SK-N-SH (cell line): ENCODE results near the gene COPE. TPM values are rescaled to one million over a fixed set of nuclear protein-coding genes. Genes with fewer than 3 reads are reported as not detected.

Source experiments
- CTCF ChIA-PET: fragments of 300-600, 350-600 bp; formaldehyde crosslinking; extraction: SDS; loops from one replicate; lab custom pipeline; 2021; lab: Yijun Ruan, JAX
- POLR2A ChIA-PET: fragments of 350-600 bp; sonication (Branson Sonifier 250); formaldehyde crosslinking; extraction: SDS; loops from one replicate; lab custom pipeline; 2020; ENCODE audit warnings: antibody characterized with exemption, inconsistent platforms; lab: Yijun Ruan, JAX
- DNase-seq: peaks from one replicate; pipeline ENCODE4 v3.0.0; 2012
- H2AFZ ChIP-seq: fragments of 200-600 bp; sonication (generic); 2 replicates; pipeline ENCODE4 v1.8.1; 2016; ENCODE audit warnings: antibody characterized with exemption, mild to moderate bottlenecking, low read depth
- H3F3A ChIP-seq: fragments of 200-600 bp; sonication (generic); replicated peaks from 2 replicates; pipeline ENCODE3; 2016; ENCODE audit warnings: antibody characterized with exemption, mild to moderate bottlenecking; ENCODE audit not compliant: insufficient read depth
- H3K27ac ChIP-seq, 2 experiments: fragments of 200-500 bp in 1 of 2; fragments of 200-600 bp in 1 of 2; sonication (Bioruptor generic) in 1 of 2; sonication (generic), shearing (Covaris generic) in 1 of 2; 2 replicates each; pipeline versions ENCODE4 v1.5.1 to v1.6.1; 2014 to 2016; ENCODE audit warnings: low read depth in 2 of 2, inconsistent platforms in 1 of 2, low read length in 1 of 2, mild to moderate bottlenecking in 1 of 2, mixed read lengths in 1 of 2
- H3K27me3 ChIP-seq: fragments of 200-600 bp; sonication (generic), shearing (Covaris generic); 2 replicates; pipeline ENCODE4 v1.6.1; 2016; ENCODE audit warnings: mixed run types; ENCODE audit not compliant: insufficient read depth
- H3K36me3 ChIP-seq, 2 experiments: fragments of 200-500 bp in 1 of 2; fragments of 200-600 bp in 1 of 2; sonication (Bioruptor generic) in 1 of 2; sonication (generic) in 1 of 2; replicated peaks in 1 of 2; 2 replicates each; pipeline versions ENCODE3 to v1.5.1; 2014 to 2016; ENCODE audit warnings: low read length in 1 of 2, mild to moderate bottlenecking in 1 of 2; ENCODE audit not compliant: insufficient read depth in 2 of 2, control insufficient read depth in 1 of 2
- H3K4me1 ChIP-seq, 2 experiments: fragments of 200-500 bp in 1 of 2; fragments of 200-600 bp in 1 of 2; sonication (Bioruptor generic) in 1 of 2; sonication (generic), shearing (Covaris generic) in 1 of 2; 2 replicates each; pipeline versions ENCODE4 v1.5.1 to v1.6.1; 2014 to 2016; ENCODE audit warnings: low read depth in 1 of 2, low read length in 1 of 2, mixed run types in 1 of 2; ENCODE audit not compliant: insufficient read depth in 2 of 2, control insufficient read depth in 1 of 2
- H3K4me2 ChIP-seq: fragments of 200-600 bp; sonication (generic), shearing (Covaris generic); 2 replicates; pipeline ENCODE4 v1.6.1; 2017; ENCODE audit warnings: mixed run types
- H3K4me3 ChIP-seq, 2 experiments: fragments of 200-500 bp in 1 of 2; fragments of 200-600 bp in 1 of 2; sonication (Bioruptor generic) in 1 of 2; sonication (generic), shearing (Covaris generic) in 1 of 2; 2 replicates each; pipeline versions ENCODE4 v1.5.1 to v1.8.1; 2014 to 2016; ENCODE audit warnings: low read depth in 2 of 2, inconsistent platforms in 1 of 2, low read length in 1 of 2, mild to moderate bottlenecking in 1 of 2, mixed read lengths in 1 of 2, moderate library complexity in 1 of 2
- H3K79me2 ChIP-seq: fragments of 200-600 bp; sonication (generic); 2 replicates; pipeline ENCODE4 v1.8.1; 2017; ENCODE audit warnings: mild to moderate bottlenecking; ENCODE audit not compliant: insufficient read depth
- H3K9ac ChIP-seq: fragments of 200-600 bp; sonication (generic); 2 replicates; pipeline ENCODE4 v1.6.1; 2017; ENCODE audit warnings: mixed run types
- H3K9me2 ChIP-seq: fragments of 200-600 bp; sonication (generic); 2 replicates; pipeline ENCODE4 v1.6.1; 2017; ENCODE audit warnings: mixed run types
- H3K9me3 ChIP-seq: fragments of 200-600 bp; sonication (generic); 2 replicates; pipeline ENCODE4 v1.6.1; 2017; ENCODE audit warnings: mixed run types, mild to moderate bottlenecking, moderate library complexity
- H4K20me1 ChIP-seq: fragments of 200-600 bp; sonication (generic); 2 replicates; pipeline ENCODE4 v1.6.1; 2017; ENCODE audit warnings: mild to moderate bottlenecking, mixed run types; ENCODE audit not compliant: insufficient read depth
- CHD2 ChIP-seq: fragments of 150-350 bp; IDR thresholded peaks from 2 replicates; pipeline ENCODE4 v1.6.1; 2018; ENCODE audit warnings: low read length; ENCODE audit not compliant: partially characterized antibody
- EZH2phosphoT487 ChIP-seq: fragments of 200-600 bp; sonication (generic); IDR thresholded peaks from 2 replicates; pipeline ENCODE4 v1.6.1; 2017; ENCODE audit warnings: low read depth, mixed run types, mild to moderate bottlenecking, antibody characterized with exemption, moderate library complexity, borderline replicate concordance
- FOSL2 ChIP-seq: IDR thresholded peaks from 2 replicates; pipeline ENCODE4 v1.4.0; 2012; ENCODE audit warnings: low read depth, mild to moderate bottlenecking, moderate library complexity, borderline replicate concordance
- FOXM1 ChIP-seq: IDR thresholded peaks from 2 replicates; pipeline ENCODE4 v1.4.0; 2012; ENCODE audit warnings: low read depth, mild to moderate bottlenecking
- GABPA ChIP-seq: IDR thresholded peaks from 2 replicates; pipeline ENCODE4 v1.4.0; 2012; ENCODE audit warnings: low read depth, mild to moderate bottlenecking
- JUND ChIP-seq: IDR thresholded peaks from 2 replicates; pipeline ENCODE4 v1.4.0; 2012
- MEF2A ChIP-seq: IDR thresholded peaks from 2 replicates; pipeline ENCODE4 v1.4.0; 2012; ENCODE audit warnings: low read depth, borderline replicate concordance
- MXI1 ChIP-seq: IDR thresholded peaks from 2 replicates; pipeline ENCODE4 v1.6.1; 2012; ENCODE audit warnings: mild to moderate bottlenecking, low read depth, low read length, improper control_type of control experiment
- NFIC ChIP-seq: IDR thresholded peaks from 2 replicates; pipeline ENCODE4 v1.4.0; 2012; ENCODE audit warnings: borderline replicate concordance
- NRF1 ChIP-seq: IDR thresholded peaks from 2 replicates; pipeline ENCODE4 v1.6.1; 2012; ENCODE audit warnings: low read depth, mild to moderate bottlenecking, low read length
- RAD21 ChIP-seq: IDR thresholded peaks from 2 replicates; pipeline ENCODE4 v1.6.1; 2012; ENCODE audit warnings: mild to moderate bottlenecking, low read length
- RXRA ChIP-seq: IDR thresholded peaks from 2 replicates; pipeline ENCODE4 v1.4.0; 2012; ENCODE audit warnings: low read depth, mild to moderate bottlenecking, borderline replicate concordance
- SIN3A ChIP-seq: IDR thresholded peaks from 2 replicates; pipeline ENCODE4 v1.6.1; 2012; ENCODE audit warnings: low read depth, mild to moderate bottlenecking, low read length, moderate library complexity, borderline replicate concordance
- SMC3 ChIP-seq: IDR thresholded peaks from 2 replicates; pipeline ENCODE4 v1.6.1; 2012; ENCODE audit warnings: low read depth, low read length, improper control_type of control experiment
- WGBS: methylation state at CpG from one replicate; pipeline ENCODE4 v1.1.6; 2017; ENCODE audit warnings: low lambda C conversion rate; 5-methylcytosine and 5-hydroxymethylcytosine counted together
- polyA plus RNA-seq, 3 experiments: library from polyadenylated mRNA; depleted of rRNA; stranded (reverse); fragments of >200 nt; gene quantifications; 2 replicates each; pipeline ENCODE4 v1.2.3, GENCODE V29; 2012
- TF ChIP-seq, protein P1 (sequence below): IDR thresholded peaks from 2 replicates; pipeline ENCODE4 v1.4.0; 2012; ENCODE audit warnings: low read depth, borderline replicate concordance
- TF ChIP-seq, protein P2 (sequence below): IDR thresholded peaks from 2 replicates; pipeline ENCODE4 v1.4.0; 2012; ENCODE audit warnings: low read depth
- TF ChIP-seq, protein P3 (sequence below): IDR thresholded peaks from 2 replicates; pipeline ENCODE4 v1.4.0; 2012; ENCODE audit warnings: low read depth, borderline replicate concordance
- TF ChIP-seq, protein P4 (sequence below): fragments of 150-350 bp; IDR thresholded peaks from 2 replicates; pipeline ENCODE4 v1.6.1; 2016; ENCODE audit warnings: mild to moderate bottlenecking, low read depth, low read length
- TF ChIP-seq, protein P5 (sequence below): IDR thresholded peaks from 2 replicates; pipeline ENCODE4 v1.6.1; 2012; ENCODE audit warnings: mild to moderate bottlenecking, low read depth, low read length, moderate library complexity

COPE gene
- polyA plus RNA-seq, 1 of the 3 experiments (the other 2 are of a cell fraction): 450 TPM

DNA sequence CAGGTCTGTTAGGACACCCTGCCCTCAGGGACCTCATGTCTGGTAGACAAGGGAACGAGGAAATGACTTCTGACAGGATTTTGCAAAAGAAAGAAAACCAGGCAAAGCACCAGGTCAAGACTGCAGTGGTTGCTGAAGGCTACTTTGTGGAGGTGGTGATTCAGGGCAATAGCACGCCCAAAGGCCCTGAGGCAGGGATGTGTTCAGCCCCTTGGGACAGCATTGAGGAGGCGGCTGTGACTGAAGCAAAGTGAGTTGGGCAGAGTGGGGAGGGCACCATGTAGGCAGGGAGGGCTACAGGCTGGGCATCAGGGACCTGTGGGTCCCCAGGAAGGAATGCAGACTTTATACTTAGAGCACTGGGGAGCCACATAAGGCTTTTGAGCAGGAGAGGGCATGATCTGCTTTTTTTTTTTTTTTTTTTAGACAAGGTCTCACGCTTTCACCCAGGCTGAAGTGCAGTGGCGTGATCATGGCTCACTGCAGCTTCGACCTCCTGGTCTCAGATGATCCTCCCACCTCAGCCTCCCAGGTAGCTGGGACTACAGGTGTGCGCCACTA is 32.6 kb upstream of the COPE start:
- H2AFZ ChIP-seq: no peak overlapping the region
- H3K79me2 ChIP-seq: no peaks in the 10 kb centered on the region
- no peak overlapping the region for H3K9ac ChIP-seq
- no peak for TF ChIP-seq RAD21
- no peak for TF ChIP-seq GABPA
- TF ChIP-seq MEF2A: no peak
- no peak for TF ChIP-seq SMC3
- no peak for TF ChIP-seq FOSL2
- no peak for TF ChIP-seq FOXM1
- TF ChIP-seq, protein P1, sequence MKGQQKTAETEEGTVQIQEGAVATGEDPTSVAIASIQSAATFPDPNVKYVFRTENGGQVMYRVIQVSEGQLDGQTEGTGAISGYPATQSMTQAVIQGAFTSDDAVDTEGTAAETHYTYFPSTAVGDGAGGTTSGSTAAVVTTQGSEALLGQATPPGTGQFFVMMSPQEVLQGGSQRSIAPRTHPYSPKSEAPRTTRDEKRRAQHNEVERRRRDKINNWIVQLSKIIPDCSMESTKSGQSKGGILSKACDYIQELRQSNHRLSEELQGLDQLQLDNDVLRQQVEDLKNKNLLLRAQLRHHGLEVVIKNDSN: no peak
- TF ChIP-seq, protein P2, sequence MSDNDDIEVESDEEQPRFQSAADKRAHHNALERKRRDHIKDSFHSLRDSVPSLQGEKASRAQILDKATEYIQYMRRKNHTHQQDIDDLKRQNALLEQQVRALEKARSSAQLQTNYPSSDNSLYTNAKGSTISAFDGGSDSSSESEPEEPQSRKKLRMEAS: no peak
- no peak for TF ChIP-seq JUND
- no peak for TF ChIP-seq MXI1
- no peak for TF ChIP-seq RXRA
- TF ChIP-seq SIN3A: no peak
- TF ChIP-seq, protein P3, sequence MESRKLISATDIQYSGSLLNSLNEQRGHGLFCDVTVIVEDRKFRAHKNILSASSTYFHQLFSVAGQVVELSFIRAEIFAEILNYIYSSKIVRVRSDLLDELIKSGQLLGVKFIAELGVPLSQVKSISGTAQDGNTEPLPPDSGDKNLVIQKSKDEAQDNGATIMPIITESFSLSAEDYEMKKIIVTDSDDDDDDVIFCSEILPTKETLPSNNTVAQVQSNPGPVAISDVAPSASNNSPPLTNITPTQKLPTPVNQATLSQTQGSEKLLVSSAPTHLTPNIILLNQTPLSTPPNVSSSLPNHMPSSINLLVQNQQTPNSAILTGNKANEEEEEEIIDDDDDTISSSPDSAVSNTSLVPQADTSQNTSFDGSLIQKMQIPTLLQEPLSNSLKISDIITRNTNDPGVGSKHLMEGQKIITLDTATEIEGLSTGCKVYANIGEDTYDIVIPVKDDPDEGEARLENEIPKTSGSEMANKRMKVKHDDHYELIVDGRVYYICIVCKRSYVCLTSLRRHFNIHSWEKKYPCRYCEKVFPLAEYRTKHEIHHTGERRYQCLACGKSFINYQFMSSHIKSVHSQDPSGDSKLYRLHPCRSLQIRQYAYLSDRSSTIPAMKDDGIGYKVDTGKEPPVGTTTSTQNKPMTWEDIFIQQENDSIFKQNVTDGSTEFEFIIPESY: no peak
- no peak for TF ChIP-seq CHD2
- TF ChIP-seq NFIC: no peak
- TF ChIP-seq, protein P4, sequence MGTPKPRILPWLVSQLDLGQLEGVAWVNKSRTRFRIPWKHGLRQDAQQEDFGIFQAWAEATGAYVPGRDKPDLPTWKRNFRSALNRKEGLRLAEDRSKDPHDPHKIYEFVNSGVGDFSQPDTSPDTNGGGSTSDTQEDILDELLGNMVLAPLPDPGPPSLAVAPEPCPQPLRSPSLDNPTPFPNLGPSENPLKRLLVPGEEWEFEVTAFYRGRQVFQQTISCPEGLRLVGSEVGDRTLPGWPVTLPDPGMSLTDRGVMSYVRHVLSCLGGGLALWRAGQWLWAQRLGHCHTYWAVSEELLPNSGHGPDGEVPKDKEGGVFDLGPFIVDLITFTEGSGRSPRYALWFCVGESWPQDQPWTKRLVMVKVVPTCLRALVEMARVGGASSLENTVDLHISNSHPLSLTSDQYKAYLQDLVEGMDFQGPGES: no peak
- TF ChIP-seq EZH2phosphoT487: no peak
- TF ChIP-seq NRF1: no peak
- TF ChIP-seq, protein P5, sequence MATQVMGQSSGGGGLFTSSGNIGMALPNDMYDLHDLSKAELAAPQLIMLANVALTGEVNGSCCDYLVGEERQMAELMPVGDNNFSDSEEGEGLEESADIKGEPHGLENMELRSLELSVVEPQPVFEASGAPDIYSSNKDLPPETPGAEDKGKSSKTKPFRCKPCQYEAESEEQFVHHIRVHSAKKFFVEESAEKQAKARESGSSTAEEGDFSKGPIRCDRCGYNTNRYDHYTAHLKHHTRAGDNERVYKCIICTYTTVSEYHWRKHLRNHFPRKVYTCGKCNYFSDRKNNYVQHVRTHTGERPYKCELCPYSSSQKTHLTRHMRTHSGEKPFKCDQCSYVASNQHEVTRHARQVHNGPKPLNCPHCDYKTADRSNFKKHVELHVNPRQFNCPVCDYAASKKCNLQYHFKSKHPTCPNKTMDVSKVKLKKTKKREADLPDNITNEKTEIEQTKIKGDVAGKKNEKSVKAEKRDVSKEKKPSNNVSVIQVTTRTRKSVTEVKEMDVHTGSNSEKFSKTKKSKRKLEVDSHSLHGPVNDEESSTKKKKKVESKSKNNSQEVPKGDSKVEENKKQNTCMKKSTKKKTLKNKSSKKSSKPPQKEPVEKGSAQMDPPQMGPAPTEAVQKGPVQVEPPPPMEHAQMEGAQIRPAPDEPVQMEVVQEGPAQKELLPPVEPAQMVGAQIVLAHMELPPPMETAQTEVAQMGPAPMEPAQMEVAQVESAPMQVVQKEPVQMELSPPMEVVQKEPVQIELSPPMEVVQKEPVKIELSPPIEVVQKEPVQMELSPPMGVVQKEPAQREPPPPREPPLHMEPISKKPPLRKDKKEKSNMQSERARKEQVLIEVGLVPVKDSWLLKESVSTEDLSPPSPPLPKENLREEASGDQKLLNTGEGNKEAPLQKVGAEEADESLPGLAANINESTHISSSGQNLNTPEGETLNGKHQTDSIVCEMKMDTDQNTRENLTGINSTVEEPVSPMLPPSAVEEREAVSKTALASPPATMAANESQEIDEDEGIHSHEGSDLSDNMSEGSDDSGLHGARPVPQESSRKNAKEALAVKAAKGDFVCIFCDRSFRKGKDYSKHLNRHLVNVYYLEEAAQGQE: no peak
- no peaks in the 10 kb centered on the region for H4K20me1 ChIP-seq
- POLR2A ChIA-PET: no interaction called here
- H3K4me1 ChIP-seq: no peaks in the 10 kb centered on the region
- H3K27ac ChIP-seq: no peak overlapping the region
- H3K4me3 ChIP-seq: no peak overlapping the region
- H3F3A ChIP-seq: no peaks in the 10 kb centered on the region
- CTCF ChIA-PET: no interaction called here
- H3K36me3 ChIP-seq: no peaks in the 10 kb centered on the region
- DNase-seq: no peak
- H3K27me3 ChIP-seq: no peaks in the 10 kb centered on the region
- H3K4me2 ChIP-seq: no peak overlapping the region
- H3K9me2 ChIP-seq: no peaks in the 10 kb centered on the region
- H3K9me3 ChIP-seq: no peaks in the 10 kb centered on the region
- WGBS: 85% methylated on average over 7 of the region's 7 CpGs
